Measurements from ENCODE around the gene NEK2. TPM values are rescaled to one million over a fixed set of nuclear protein-coding genes. Genes with fewer than 3 reads are reported as not detected.

Gene NEK2
- total and polyA plus RNA-seq, 2 donors from 2014 or later: 0.35 TPM; not detected in 1

- FAIRE-seq (no peak), DNase-seq (no peak)
- Histone ChIP-seq H3K36me3 (ENCODE audit: control insufficient read depth in 2 of 3, insufficient read depth in 3 of 3, low read length in 3 of 3) (no peaks in the 10 kb centered on the region), H3K27ac (ENCODE audit: low read depth in 2 of 2, low read length in 2 of 2) (peak overlapping the region; percentile 22 to 47), H3K27me3 (ENCODE audit: control insufficient read depth, insufficient read depth, low read length) (no peaks in the 10 kb centered on the region), H3K4me3 (ENCODE audit: low read length in 3 of 3) (no peak overlapping the region), H3K4me1 (ENCODE audit: control insufficient read depth in 2 of 3, insufficient read depth in 2 of 3, low read depth in 1 of 3, low read length in 3 of 3) (peaks cover 0 to 9% (median 8%) of the 10 kb centered on the region in 3 donors), H3K9ac (ENCODE audit: low read length in 3 of 3) (no peak overlapping the region), H3K9me3 (ENCODE audit: control insufficient read depth in 2 of 3, insufficient read depth in 1 of 3, low read length in 3 of 3) (no peaks in the 10 kb centered on the region)
- intact Hi-C loops (cut with DNase I): no loop called here
- TF ChIP-seq CTCF (IDR thresholded peaks at IDR 0.05; ENCODE audit: borderline replicate concordance, extremely low read depth, insufficient read depth): no peak
Measured at GRCh38 chr1:211642870-211643269, 32.6 kb downstream of the NEK2 start.

GRCh38 chr1:211641942-211642341, 33.5 kb downstream of the NEK2 start:
- Histone ChIP-seq H3K9ac (ENCODE audit: low read length in 3 of 3) (no peak overlapping the region), H3K27me3 (ENCODE audit: control insufficient read depth, insufficient read depth, low read length) (no peaks in the 10 kb centered on the region), H3K9me3 (ENCODE audit: control insufficient read depth in 2 of 3, insufficient read depth in 1 of 3, low read length in 3 of 3) (no peaks in the 10 kb centered on the region), H3K36me3 (ENCODE audit: control insufficient read depth in 2 of 3, insufficient read depth in 3 of 3, low read length in 3 of 3) (no peaks in the 10 kb centered on the region), H3K4me3 (ENCODE audit: low read length in 3 of 3) (no peak overlapping the region), H3K4me1 (ENCODE audit: control insufficient read depth in 2 of 3, insufficient read depth in 2 of 3, low read depth in 1 of 3, low read length in 3 of 3) (peaks cover 0 to 9% (median 8%) of the 10 kb centered on the region in 3 donors), H3K27ac (ENCODE audit: low read depth in 2 of 2, low read length in 2 of 2) (no peak overlapping the region)
- intact Hi-C loops (cut with DNase I): no loop called here
- FAIRE-seq: no peak
- DNase-seq: no peak
- TF ChIP-seq CTCF (IDR thresholded peaks at IDR 0.05; ENCODE audit: borderline replicate concordance, extremely low read depth, insufficient read depth): no peak

GRCh38 chr1:211641044-211641800, 34.2 kb downstream of the NEK2 start:
- intact Hi-C loops (cut with DNase I): no loop called here
- H3K9me3 ChIP-seq (ENCODE audit: control insufficient read depth in 2 of 3, insufficient read depth in 1 of 3, low read length in 3 of 3): no peaks in the 10 kb centered on the region
- no peaks in the 10 kb centered on the region for H3K27me3 ChIP-seq (ENCODE audit: control insufficient read depth, insufficient read depth, low read length)
- peaks cover 0 to 9% (median 8%) of the 10 kb centered on the region in 3 donors for H3K4me1 ChIP-seq (ENCODE audit: control insufficient read depth in 2 of 3, insufficient read depth in 2 of 3, low read depth in 1 of 3, low read length in 3 of 3)
- no peak overlapping the region for H3K4me3 ChIP-seq (ENCODE audit: low read length in 3 of 3)
- no peak overlapping the region for H3K27ac ChIP-seq (ENCODE audit: low read depth in 2 of 2, low read length in 2 of 2)
- FAIRE-seq (no peak), DNase-seq (no peak)
- no peak for TF ChIP-seq CTCF (IDR thresholded peaks at IDR 0.05; ENCODE audit: borderline replicate concordance, extremely low read depth, insufficient read depth)
- no peak overlapping the region for H3K9ac ChIP-seq (ENCODE audit: low read length in 3 of 3)
- H3K36me3 ChIP-seq (ENCODE audit: control insufficient read depth in 2 of 3, insufficient read depth in 3 of 3, low read length in 3 of 3): no peaks in the 10 kb centered on the region
